ENCODE data around the gene PMVK. TPM values are rescaled to one million over a fixed set of nuclear protein-coding genes. Genes with fewer than 3 reads are reported as not detected.

PMVK gene
- total RNA-seq, 1 experiment from 2014 or later = 24.0 TPM

- no peaks in the 10 kb centered on the region for H3K36me3 ChIP-seq (ENCODE audit: control insufficient read depth in 1 of 2, insufficient read depth in 2 of 2, low read length in 2 of 2)
- H3K27ac ChIP-seq (ENCODE audit: low read depth, low read length) = no peak overlapping the region
- no peak overlapping the region for H2AFZ ChIP-seq (ENCODE audit: low read depth, low read length, poor library complexity, severe bottlenecking)
- CTCF ChIA-PET = interaction anchor here (1.0 kb wide), 2 partner anchors 25 to 32 kb away, joined by 3 read pairs; partner anchors contain the start of gene PMVK
- H3K4me2 ChIP-seq (ENCODE audit: low read length) = no peak overlapping the region
- POLR2A ChIA-PET = no interaction called here
- TF ChIP-seq POLR2A (IDR thresholded peaks at IDR 0.05; ENCODE audit: borderline replicate concordance, extremely low read depth, insufficient read depth, insufficient read length) (no peak), ZBTB33 (IDR thresholded peaks at IDR 0.05; ENCODE audit: extremely low read depth, insufficient replicate concordance, low read length) (no peak), POLR2AphosphoS5 (IDR thresholded peaks at IDR 0.05; ENCODE audit: low read depth, low read length) (no peak), MAX (IDR thresholded peaks at IDR 0.05) (no peak), ZFX (IDR thresholded peaks at IDR 0.05) (no peak), ZNF274 (IDR thresholded peaks at IDR 0.05; ENCODE audit: low read depth, low read length) (no peak), ELF1 (IDR thresholded peaks at IDR 0.05; ENCODE audit: borderline replicate concordance, low read depth) (no peak), SIN3A (IDR thresholded peaks at IDR 0.05; ENCODE audit: low read depth) (no peak), FOSL1 (IDR thresholded peaks at IDR 0.05; ENCODE audit: low read depth) (no peak), CTCF (IDR thresholded peaks at IDR 0.05 in 2 of 3, conservative IDR thresholded peaks at IDR 0.05 in 1 of 3; ENCODE audit: borderline replicate concordance in 1 of 3, insufficient read depth in 1 of 3, low read depth in 2 of 3, low read length in 2 of 3) (no peak)
- intact Hi-C loops (cut with micrococcal nuclease) = no loop called here
- DNase-seq (ENCODE audit: low read depth, low spot score) = no peak
- H3K9me3 ChIP-seq (ENCODE audit: control insufficient read depth in 1 of 2, insufficient read depth in 1 of 2, low read depth in 1 of 2, low read length in 2 of 2) = peaks cover 0 to 13% of the 10 kb centered on the region in 2 experiments; a peak in 1 of 4 replicates
- RAD21 ChIA-PET (ENCODE audit: low non-redundant PET in 1 of 2, low total read pairs in 2 of 2, uncharacterized antibody in 2 of 2, unreplicated experiment in 2 of 2) = no interaction called here
- H3K9me2 ChIP-seq (ENCODE audit: insufficient read depth) = no peaks in the 10 kb centered on the region
- no peak for ATAC-seq
- no peak overlapping the region for H3K9ac ChIP-seq (ENCODE audit: low read length)
- no TSS peak for BruUV-seq (replicated peaks)
- H4K20me1 ChIP-seq (ENCODE audit: insufficient read depth) = no peaks in the 10 kb centered on the region
- H3K79me2 ChIP-seq (ENCODE audit: insufficient read depth, low read length) = no peaks in the 10 kb centered on the region
- no peaks in the 10 kb centered on the region for H3K4me1 ChIP-seq (ENCODE audit: control insufficient read depth in 1 of 2, insufficient read depth in 2 of 2, low read length in 2 of 2)
- no peaks in the 10 kb centered on the region for H3K27me3 ChIP-seq (ENCODE audit: insufficient read depth, low read length)
- H3K4me3 ChIP-seq (replicated peaks in 1 of 2; ENCODE audit: low read depth in 1 of 2, low read length in 2 of 2) = no peak overlapping the region
Measured at GRCh38 chr1:154911691-154912550, 24.6 kb downstream of the PMVK start.

All from HCT116 (cell line).